ENCODE results near the gene TBC1D5. TPM values are rescaled to one million over a fixed set of nuclear protein-coding genes. Genes with fewer than 3 reads are reported as not detected.
"Not testable (repeated sequence)": the region's sequence is repeated elsewhere in the genome, so short reads cannot be mapped to it uniquely, and the experiment has no call there.

TBC1D5 gene
- total RNA-seq, 2 donors from 2014 or later: 46.8 to 71.1 TPM

GRCh38 chr3:17775073-17775472, 32.6 kb upstream of the TBC1D5 start:
- TF ChIP-seq POLR2A (IDR thresholded peaks at IDR 0.05) (no peak), CTCF (IDR thresholded peaks at IDR 0.05) (no peak)
- Histone ChIP-seq H3K27ac (no peak overlapping the region), H3K9me3 (no peaks in the 10 kb centered on the region), H3K4me3 (no peak overlapping the region), H3K4me1 (no peaks in the 10 kb centered on the region), H3K27me3 (no peaks in the 10 kb centered on the region), H3K36me3 (replicated peaks in 1 of 2; ENCODE audit: insufficient read depth in 1 of 2, low read depth in 2 of 2) (no peaks in the 10 kb centered on the region)
- intact Hi-C loops (cut with DNase I): no loop called here
- ATAC-seq (no peak), DNase-seq (no peak)
- WGBS, 2 donors: 66 to 81% methylated on average over 8 of the region's 8 CpGs

GRCh38 chr3:17774180-17774910, 31.9 kb upstream of the TBC1D5 start:
- H3K36me3 ChIP-seq (replicated peaks in 1 of 2; ENCODE audit: insufficient read depth in 1 of 2, low read depth in 2 of 2); H3K27me3 ChIP-seq; ATAC-seq; H3K9me3 ChIP-seq; H3K4me1 ChIP-seq; H3K27ac ChIP-seq; H3K4me3 ChIP-seq; intact Hi-C loops (cut with DNase I); DNase-seq: not testable (repeated sequence)
- 79 to 88% methylated on average over 10 of the region's 10 CpGs for WGBS, 2 donors

DNA sequence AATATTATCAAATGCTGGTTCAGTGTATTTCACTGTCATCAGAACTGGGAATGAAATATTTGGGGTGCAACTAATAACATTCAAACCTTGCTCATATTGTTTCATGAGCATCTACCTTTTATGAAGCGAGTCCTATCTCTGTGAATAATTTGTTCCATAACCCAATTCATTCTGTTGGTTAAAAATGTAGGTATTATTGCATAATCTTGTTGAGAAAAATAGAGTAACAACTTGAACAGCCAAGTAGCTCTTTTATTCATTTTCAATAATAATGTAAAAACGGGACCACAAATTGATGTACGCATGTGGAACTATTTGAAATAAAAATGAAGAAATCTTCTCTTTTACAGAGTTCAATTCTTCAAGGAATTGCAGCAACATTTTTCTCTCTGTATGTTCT, 30.1 kb upstream of the TBC1D5 start:
- H3K4me3 ChIP-seq: no peak overlapping the region
- no peak for TF ChIP-seq CTCF (IDR thresholded peaks at IDR 0.05)
- no peak for TF ChIP-seq POLR2A (IDR thresholded peaks at IDR 0.05)
- H3K27ac ChIP-seq: no peak overlapping the region
- intact Hi-C loops (cut with DNase I): no loop called here
- no peak for DNase-seq
- WGBS, 2 donors: 89 to 94% methylated on average over 3 of the region's 3 CpGs
- ATAC-seq: no peak
- no peaks in the 10 kb centered on the region for H3K27me3 ChIP-seq
- H3K9me3 ChIP-seq: no peaks in the 10 kb centered on the region
- no peaks in the 10 kb centered on the region for H3K4me1 ChIP-seq
- H3K36me3 ChIP-seq (replicated peaks in 1 of 2; ENCODE audit: insufficient read depth in 1 of 2, low read depth in 2 of 2): no peaks in the 10 kb centered on the region

DNA sequence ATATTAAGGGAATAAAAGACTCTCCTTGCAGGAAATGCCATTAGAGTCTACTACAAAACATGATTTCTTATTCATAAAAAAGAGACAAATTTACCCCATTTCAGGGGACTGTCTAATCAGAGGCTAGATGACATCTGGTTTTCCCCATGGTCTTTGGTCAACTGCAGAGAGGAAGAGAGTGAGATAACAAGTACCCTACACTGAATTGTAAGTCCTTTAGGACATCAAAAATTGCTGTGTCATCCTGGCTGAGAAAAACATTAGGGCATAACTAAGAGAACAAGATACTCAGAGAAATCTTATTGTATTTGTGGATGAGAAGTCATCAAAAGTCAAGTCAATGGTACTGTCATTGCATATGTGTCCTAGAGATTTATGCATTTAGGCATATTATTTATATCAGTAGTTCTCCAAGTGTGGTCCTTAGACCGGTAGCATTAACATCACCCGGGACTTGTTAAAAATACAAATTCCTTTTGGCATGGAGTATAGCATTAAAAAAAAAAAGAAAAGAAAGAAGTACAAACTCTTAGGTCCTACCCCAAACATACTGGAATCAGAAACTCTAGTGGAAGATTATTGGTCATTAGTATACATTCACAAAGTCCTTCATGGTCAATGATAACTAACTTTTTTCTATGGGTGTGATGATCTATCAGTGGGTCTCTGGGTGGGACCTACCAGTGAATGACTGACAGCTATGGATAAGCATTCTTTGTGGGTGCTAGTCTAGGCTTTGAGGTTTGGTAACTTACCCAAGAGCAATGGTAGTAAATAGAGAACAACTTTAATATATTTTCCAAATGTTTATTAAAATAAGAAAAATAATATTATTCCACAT, 29.0 kb upstream of the TBC1D5 start:
- H3K4me3 ChIP-seq: no peak overlapping the region
- H3K4me1 ChIP-seq: no peaks in the 10 kb centered on the region
- no peaks in the 10 kb centered on the region for H3K9me3 ChIP-seq
- DNase-seq: no peak
- no peak overlapping the region for H3K27ac ChIP-seq
- H3K27me3 ChIP-seq: no peaks in the 10 kb centered on the region
- intact Hi-C loops (cut with DNase I): no loop called here
- TF ChIP-seq POLR2A (IDR thresholded peaks at IDR 0.05): no peak
- TF ChIP-seq CTCF (IDR thresholded peaks at IDR 0.05): no peak
- H3K36me3 ChIP-seq (replicated peaks in 1 of 2; ENCODE audit: insufficient read depth in 1 of 2, low read depth in 2 of 2): no peaks in the 10 kb centered on the region
- WGBS, 2 donors: 89 to 99% methylated on average over 2 of the region's 2 CpGs
- ATAC-seq: no peak

DNA sequence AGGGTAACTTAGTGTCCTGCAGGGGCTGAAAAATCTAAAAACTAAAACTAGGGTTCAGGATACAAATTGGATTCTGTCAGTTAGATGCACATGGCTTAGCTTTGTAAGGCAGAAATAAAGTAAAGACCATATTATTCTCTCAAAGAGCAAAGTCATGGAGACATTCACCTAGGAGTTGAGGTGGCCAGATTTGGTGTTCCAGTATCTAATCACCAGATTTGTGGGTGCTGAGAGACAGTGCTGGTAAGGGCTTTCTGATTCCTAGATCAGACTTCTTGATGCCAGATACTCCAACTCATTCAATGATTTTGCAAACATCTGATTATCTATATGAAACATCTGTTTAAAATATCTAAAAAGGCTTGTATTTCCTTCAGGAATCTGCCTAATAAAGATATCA, 28.3 kb upstream of the TBC1D5 start:
- no peak for ATAC-seq
- no peak for TF ChIP-seq CTCF (IDR thresholded peaks at IDR 0.05)
- TF ChIP-seq POLR2A (IDR thresholded peaks at IDR 0.05): no peak
- no peak overlapping the region for H3K4me3 ChIP-seq
- intact Hi-C loops (cut with DNase I): no loop called here
- H3K9me3 ChIP-seq: no peaks in the 10 kb centered on the region
- H3K36me3 ChIP-seq (replicated peaks in 1 of 2; ENCODE audit: insufficient read depth in 1 of 2, low read depth in 2 of 2): no peaks in the 10 kb centered on the region
- no peak overlapping the region for H3K27ac ChIP-seq
- H3K27me3 ChIP-seq: no peaks in the 10 kb centered on the region
- H3K4me1 ChIP-seq: no peaks in the 10 kb centered on the region
- no peak for DNase-seq
